Panc1 (cell line): Measurements from ENCODE around the gene PROSER3. TPM values are rescaled to one million over a fixed set of nuclear protein-coding genes. Genes with fewer than 3 reads are reported as not detected.

Experiments
- ATAC-seq: fragments of 200-7000 bp; cut with Tn5 transposase; 2 replicates; pipeline ENCODE4 v1.9.1; 2020; ENCODE audit warnings: mild to moderate bottlenecking, moderate library complexity
- BruUV-seq: library from RNA; stranded (reverse); fragments of 400-500 nt; replicated peaks from 2 replicates; lab custom pipeline; 2021; lab: Mats Ljungman, UMichigan
- CTCF ChIA-PET: fragments of 300-600 bp; sonication (Branson Sonifier 250); formaldehyde crosslinking; loops from one replicate; lab custom pipeline; 2022; ENCODE audit warnings: antibody characterized with exemption; lab: Charles Lee
- POLR2A ChIA-PET: fragments of 300-600 bp; sonication (Branson Sonifier 250); formaldehyde crosslinking; loops from one replicate; lab custom pipeline; 2022; ENCODE audit warnings: antibody characterized with exemption; lab: Charles Lee
- DNase-seq: peaks from one replicate; pipeline ENCODE4 v3.0.0-alpha.2; 2010; ENCODE audit warnings: low read depth, low spot score
- H3K27ac ChIP-seq: 2 replicates; pipeline ENCODE4 v1.5.1; 2011; ENCODE audit warnings: mild to moderate bottlenecking, low read length, inconsistent platforms
- H3K27me3 ChIP-seq: fragments of 200-500 bp; sonication (Bioruptor generic); 2 replicates; pipeline ENCODE4 v1.6.0; 2014; ENCODE audit warnings: low read length, inconsistent platforms; ENCODE audit not compliant: control insufficient read depth, insufficient read depth
- H3K36me3 ChIP-seq: fragments of 200-500 bp; sonication (Bioruptor generic); 2 replicates; pipeline ENCODE4 v1.5.1; 2014; ENCODE audit warnings: inconsistent platforms, mild to moderate bottlenecking, low read length, moderate library complexity; ENCODE audit not compliant: control insufficient read depth, insufficient read depth
- H3K4me1 ChIP-seq: 2 replicates; pipeline ENCODE4 v1.5.1; 2011; ENCODE audit warnings: inconsistent platforms, mild to moderate bottlenecking, low read length, moderate library complexity; ENCODE audit not compliant: control insufficient read depth, insufficient read depth
- H3K4me3 ChIP-seq, 2 experiments: 2 replicates each; pipeline ENCODE4 v1.5.1; 2011 to 2012; ENCODE audit warnings: low read depth in 2 of 2, low read length in 2 of 2, mild to moderate bottlenecking in 2 of 2, inconsistent platforms in 1 of 2, moderate library complexity in 1 of 2
- H3K9me3 ChIP-seq: fragments of 200-500 bp; sonication (Bioruptor generic); 2 replicates; pipeline ENCODE4 v1.5.1; 2014; ENCODE audit warnings: low read depth, mild to moderate bottlenecking, inconsistent platforms, low read length, moderate library complexity; ENCODE audit not compliant: control insufficient read depth, insufficient read depth
- POLR2AphosphoS5 ChIP-seq: IDR thresholded peaks from 2 replicates; pipeline ENCODE4 v1.6.1; 2012; ENCODE audit warnings: mild to moderate bottlenecking, low read depth, low read length, moderate library complexity
- SIN3A ChIP-seq: IDR thresholded peaks from 2 replicates; pipeline ENCODE4 v1.6.1; 2012; ENCODE audit warnings: low read depth, mild to moderate bottlenecking, low read length, moderate library complexity, borderline replicate concordance; ENCODE audit not compliant: insufficient read depth
- TCF7L2 ChIP-seq: IDR thresholded peaks from 2 replicates; pipeline ENCODE4 v1.6.1; 2011; ENCODE audit warnings: mild to moderate bottlenecking, low read depth, low read length, inconsistent platforms
- in situ Hi-C: cut with HindIII; loops from 2 replicates; pipeline ENCODE4 v1.10.0; 2016; ENCODE audit warnings: low sequenced_read_pairs, low pct_unique_long_range_greater_than_20kb
- intact Hi-C: fragments of 100-400 bp; cut with micrococcal nuclease; formaldehyde crosslinking; loops from one replicate; pipeline ENCODE4 v1.10.0; 2022; ENCODE audit not compliant: unreplicated experiment
- total RNA-seq: library from RNA; stranded (reverse); gene quantifications from one replicate; pipeline ENCODE4 v1.2.1, GENCODE V29; 2021; ENCODE audit not compliant: unreplicated experiment
- TF ChIP-seq, protein P1 (sequence below): fragments of 450-650 bp; IDR thresholded peaks from 2 replicates; pipeline ENCODE4 v1.5.1; 2017; ENCODE audit warnings: mild to moderate bottlenecking
- TF ChIP-seq, protein P2 (sequence below), 2 experiments: IDR thresholded peaks; 2 replicates each; pipeline ENCODE4 v1.6.1; 2011 to 2012; ENCODE audit warnings: low read depth in 2 of 2, control low read depth in 1 of 2, low read length in 1 of 2, mild to moderate bottlenecking in 1 of 2, moderate library complexity in 1 of 2; ENCODE audit not compliant: insufficient read depth in 1 of 2

PROSER3 gene
- total RNA-seq, 1 experiment from 2014 or later: 63.9 TPM

DNA sequence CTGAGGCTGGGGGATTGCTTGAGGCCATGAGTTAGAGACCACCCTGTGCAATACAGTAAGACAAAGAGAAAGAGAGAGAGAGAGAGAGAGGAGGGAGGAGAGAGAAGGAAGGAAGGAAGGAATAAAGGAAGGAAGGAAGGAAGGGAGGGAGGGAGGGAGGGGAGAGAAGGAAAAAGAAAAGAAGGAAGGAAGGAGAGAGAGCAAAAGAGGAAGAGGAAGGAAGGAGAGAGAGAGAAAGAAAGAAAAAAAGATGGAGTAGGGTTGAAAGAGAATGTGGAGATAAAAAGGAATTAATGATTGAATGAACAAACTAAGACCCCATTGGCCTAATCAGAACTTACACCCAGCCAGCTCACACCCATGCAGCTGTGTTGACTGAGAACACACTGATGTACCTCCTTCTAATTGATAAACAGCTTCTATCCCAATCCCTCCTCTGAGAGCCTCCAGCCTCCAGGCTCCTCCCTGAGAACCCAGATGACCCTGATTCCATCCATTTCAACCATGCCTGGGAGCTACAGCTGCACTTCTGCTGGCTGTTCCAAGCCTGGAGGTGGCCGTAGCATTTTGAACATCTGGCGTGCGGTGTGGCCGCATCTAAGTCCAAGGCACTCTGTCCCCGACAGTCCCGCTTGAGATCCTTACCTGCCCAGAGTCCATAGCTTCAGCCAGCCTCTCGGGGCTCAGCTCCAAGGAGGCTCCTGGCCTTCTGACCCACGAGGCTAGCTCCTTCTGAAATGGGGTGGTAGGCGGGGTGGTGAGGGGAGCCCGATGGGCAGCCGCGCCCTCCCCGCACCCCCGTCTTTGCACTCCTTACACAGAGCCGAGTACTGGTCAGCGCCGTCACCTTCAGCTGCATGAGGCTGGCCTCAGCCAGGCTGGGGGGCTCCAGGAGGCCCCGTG is 53.6 kb downstream of the PROSER3 start:
- Histone ChIP-seq H3K4me3 (no peak overlapping the region), H3K36me3 (no peaks in the 10 kb centered on the region), H3K27me3 (no peaks in the 10 kb centered on the region), H3K4me1 (no peaks in the 10 kb centered on the region), H3K9me3 (no peaks in the 10 kb centered on the region), H3K27ac (no peak overlapping the region)
- TF ChIP-seq POLR2AphosphoS5 (no peak), SIN3A (no peak), TCF7L2 (no peak)
- TF ChIP-seq, protein P1, sequence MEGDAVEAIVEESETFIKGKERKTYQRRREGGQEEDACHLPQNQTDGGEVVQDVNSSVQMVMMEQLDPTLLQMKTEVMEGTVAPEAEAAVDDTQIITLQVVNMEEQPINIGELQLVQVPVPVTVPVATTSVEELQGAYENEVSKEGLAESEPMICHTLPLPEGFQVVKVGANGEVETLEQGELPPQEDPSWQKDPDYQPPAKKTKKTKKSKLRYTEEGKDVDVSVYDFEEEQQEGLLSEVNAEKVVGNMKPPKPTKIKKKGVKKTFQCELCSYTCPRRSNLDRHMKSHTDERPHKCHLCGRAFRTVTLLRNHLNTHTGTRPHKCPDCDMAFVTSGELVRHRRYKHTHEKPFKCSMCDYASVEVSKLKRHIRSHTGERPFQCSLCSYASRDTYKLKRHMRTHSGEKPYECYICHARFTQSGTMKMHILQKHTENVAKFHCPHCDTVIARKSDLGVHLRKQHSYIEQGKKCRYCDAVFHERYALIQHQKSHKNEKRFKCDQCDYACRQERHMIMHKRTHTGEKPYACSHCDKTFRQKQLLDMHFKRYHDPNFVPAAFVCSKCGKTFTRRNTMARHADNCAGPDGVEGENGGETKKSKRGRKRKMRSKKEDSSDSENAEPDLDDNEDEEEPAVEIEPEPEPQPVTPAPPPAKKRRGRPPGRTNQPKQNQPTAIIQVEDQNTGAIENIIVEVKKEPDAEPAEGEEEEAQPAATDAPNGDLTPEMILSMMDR: no peak
- TF ChIP-seq, protein P2, sequence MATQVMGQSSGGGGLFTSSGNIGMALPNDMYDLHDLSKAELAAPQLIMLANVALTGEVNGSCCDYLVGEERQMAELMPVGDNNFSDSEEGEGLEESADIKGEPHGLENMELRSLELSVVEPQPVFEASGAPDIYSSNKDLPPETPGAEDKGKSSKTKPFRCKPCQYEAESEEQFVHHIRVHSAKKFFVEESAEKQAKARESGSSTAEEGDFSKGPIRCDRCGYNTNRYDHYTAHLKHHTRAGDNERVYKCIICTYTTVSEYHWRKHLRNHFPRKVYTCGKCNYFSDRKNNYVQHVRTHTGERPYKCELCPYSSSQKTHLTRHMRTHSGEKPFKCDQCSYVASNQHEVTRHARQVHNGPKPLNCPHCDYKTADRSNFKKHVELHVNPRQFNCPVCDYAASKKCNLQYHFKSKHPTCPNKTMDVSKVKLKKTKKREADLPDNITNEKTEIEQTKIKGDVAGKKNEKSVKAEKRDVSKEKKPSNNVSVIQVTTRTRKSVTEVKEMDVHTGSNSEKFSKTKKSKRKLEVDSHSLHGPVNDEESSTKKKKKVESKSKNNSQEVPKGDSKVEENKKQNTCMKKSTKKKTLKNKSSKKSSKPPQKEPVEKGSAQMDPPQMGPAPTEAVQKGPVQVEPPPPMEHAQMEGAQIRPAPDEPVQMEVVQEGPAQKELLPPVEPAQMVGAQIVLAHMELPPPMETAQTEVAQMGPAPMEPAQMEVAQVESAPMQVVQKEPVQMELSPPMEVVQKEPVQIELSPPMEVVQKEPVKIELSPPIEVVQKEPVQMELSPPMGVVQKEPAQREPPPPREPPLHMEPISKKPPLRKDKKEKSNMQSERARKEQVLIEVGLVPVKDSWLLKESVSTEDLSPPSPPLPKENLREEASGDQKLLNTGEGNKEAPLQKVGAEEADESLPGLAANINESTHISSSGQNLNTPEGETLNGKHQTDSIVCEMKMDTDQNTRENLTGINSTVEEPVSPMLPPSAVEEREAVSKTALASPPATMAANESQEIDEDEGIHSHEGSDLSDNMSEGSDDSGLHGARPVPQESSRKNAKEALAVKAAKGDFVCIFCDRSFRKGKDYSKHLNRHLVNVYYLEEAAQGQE (IDR thresholded peaks at IDR 0.05; ENCODE audit: insufficient read depth in 1 of 2, low read depth in 2 of 2, low read length in 1 of 2): no peak
- DNase-seq (no peak), ATAC-seq (peak; percentile 41; the same call in 1 of the 2 replicates)
- ChIA-PET CTCF (no interaction called here), POLR2A (interaction anchor here (0.6 to 1.0 kb wide), 2 partner anchors 75 to 93 kb away, joined by 3 to 4 read pairs; no protein-coding TSS in a partner anchor)
- BruUV-seq: no TSS peak
- intact Hi-C loops (no loop called here), in situ Hi-C loops (no loop called here)

- H3K27ac ChIP-seq: no peak within 1 kb of the TSS
- peak; percentile 53 for ATAC-seq
- no TSS peak for BruUV-seq
- intact Hi-C loops: no loop called here
- no peaks in the 10 kb centered on the region for H3K9me3 ChIP-seq
- CTCF ChIA-PET: interaction anchor here (0.8 kb wide), 1 partner anchor 38 kb away, joined by 4 read pairs; no protein-coding TSS in a partner anchor
- no peaks in the 10 kb centered on the region for H3K27me3 ChIP-seq
- TF ChIP-seq, protein P1: no peak
- TF ChIP-seq, protein P2 (IDR thresholded peaks at IDR 0.05; ENCODE audit: insufficient read depth in 1 of 2, low read depth in 2 of 2, low read length in 1 of 2): no peak
- TF ChIP-seq TCF7L2 (no peak), SIN3A (no peak), POLR2AphosphoS5 (no peak)
- POLR2A ChIA-PET: interaction anchor here (0.6 to 1.0 kb wide), 2 partner anchors 74 to 94 kb away, joined by 3 to 4 read pairs; no protein-coding TSS in a partner anchor
- no peak for DNase-seq
- in situ Hi-C loops: no loop called here
- H3K4me1 ChIP-seq: no peaks in the 10 kb centered on the region
- no peaks in the 10 kb centered on the region for H3K36me3 ChIP-seq
- no peak within 1 kb of the TSS for H3K4me3 ChIP-seq
These were observed 54.5 kb downstream of the PROSER3 start, which contains the start of gene PRODH2 for GRCh38 chr19:35812220-35813042. TSS of gene PRODH2 (minus strand) at chr19:35812845. CDS start at chr19:35812805, 40 bp downstream.
